Activated T-helper 2 cell treated with anti-CD3 and anti-CD28 coated beads, Interferon-gamma antibody, Interleukin-2, Interleukin-4, amounts not matched to agents 10 μg/mL and 5 μg/mL and 100 μg/mL, durations not matched to agents 14 hours and 24 hours and 36 hours (primary cell): Measurements from ENCODE around the gene CTSD. TPM values are rescaled to one million over a fixed set of nuclear protein-coding genes. Genes with fewer than 3 reads are reported as not detected.

Experiments used
- DNase-seq: peaks from one replicate; pipeline ENCODE4 v3.0.0; 2021; ENCODE audit warnings: low spot score
- H3K27ac Mint-ChIP-seq: one replicate; pipeline ENCODE4 v1.8.0; 2021; ENCODE audit warnings: mixed read lengths
- H3K27me3 Mint-ChIP-seq: one replicate; pipeline ENCODE4 v1.8.0; 2021; ENCODE audit warnings: low read depth, mixed read lengths
- H3K36me3 Mint-ChIP-seq: one replicate; pipeline ENCODE4 v1.8.0; 2021; ENCODE audit warnings: low read depth, mixed read lengths
- H3K4me1 Mint-ChIP-seq: one replicate; pipeline ENCODE4 v1.8.0; 2021; ENCODE audit warnings: low read depth, mixed read lengths
- H3K4me3 Mint-ChIP-seq: one replicate; pipeline ENCODE4 v1.8.0; 2021; ENCODE audit warnings: low read depth, mild to moderate bottlenecking, moderate library complexity, mixed read lengths
- H3K9me3 Mint-ChIP-seq: one replicate; pipeline ENCODE4 v1.8.0; 2021; ENCODE audit warnings: mixed read lengths
- intact Hi-C: fragments of 100-400 bp; cut with micrococcal nuclease; formaldehyde crosslinking; loops from one replicate; pipeline ENCODE4 v1.15.1; 2023
- total RNA-seq: library from RNA; stranded (reverse); gene quantifications from 2 replicates; pipeline ENCODE4 v1.2.3, GENCODE V29; 2022

CTSD gene
- total RNA-seq, 1 donor from 2014 or later, result 73.5 TPM

- intact Hi-C loops, result no loop called here
- no peak for DNase-seq
- Mint-ChIP-seq H3K9me3 (peaks cover 9% of the 10 kb centered on the region), H3K4me1 (no peaks in the 10 kb centered on the region), H3K4me3 (no peak overlapping the region), H3K27me3 (peaks cover 18% of the 10 kb centered on the region), H3K27ac (no peak overlapping the region), H3K36me3 (no peaks in the 10 kb centered on the region)
Observed at GRCh38 chr11:1746511-1746931, 17.2 kb downstream of the CTSD start.

- intact Hi-C loops, result no loop called here
- H3K36me3 Mint-ChIP-seq, result no peaks in the 10 kb centered on the region
- no peak for DNase-seq
- H3K27ac Mint-ChIP-seq, result no peak overlapping the region
- no peak overlapping the region for H3K4me3 Mint-ChIP-seq
- H3K9me3 Mint-ChIP-seq, result peaks cover 9% of the 10 kb centered on the region
- H3K4me1 Mint-ChIP-seq, result no peaks in the 10 kb centered on the region
- H3K27me3 Mint-ChIP-seq, result peaks cover 18% of the 10 kb centered on the region
Observed at GRCh38 chr11:1745701-1746320, 17.9 kb downstream of the CTSD start.

DNA sequence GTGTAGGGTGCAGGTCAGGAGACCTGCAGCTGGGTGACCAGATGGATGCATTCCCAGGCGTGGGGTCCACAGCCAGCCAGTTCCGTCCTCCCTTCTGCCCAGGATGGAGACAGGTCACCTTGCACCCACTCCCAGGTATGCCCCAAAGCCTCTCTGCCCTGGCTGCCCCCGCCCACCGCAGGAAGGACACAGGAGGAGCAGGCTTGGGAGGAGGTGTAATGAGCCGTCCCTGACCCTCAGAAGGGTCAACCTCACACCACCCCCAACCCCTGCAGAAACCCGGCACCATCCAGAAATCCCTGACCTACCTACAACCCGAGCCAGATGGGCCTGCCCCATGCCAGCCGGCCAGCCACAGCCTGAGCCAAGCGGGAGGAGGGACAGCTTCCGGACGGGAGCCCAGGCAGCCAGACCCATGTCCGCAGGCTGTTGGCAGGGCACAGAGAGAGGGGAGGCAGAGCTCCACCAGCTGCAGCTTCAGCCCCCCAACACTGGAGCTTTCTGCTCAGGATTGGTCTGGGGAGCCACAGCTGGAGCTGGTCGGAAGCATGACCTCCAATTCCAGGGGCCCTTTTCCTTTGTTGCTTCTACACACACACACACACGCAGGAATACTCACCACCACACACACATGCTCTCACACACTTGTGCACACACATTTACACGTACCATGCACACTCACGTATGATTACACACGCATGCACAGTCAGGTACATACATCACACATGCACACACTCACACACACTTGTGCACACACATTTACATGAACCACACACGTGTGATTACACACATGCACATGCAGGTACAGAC lies 18.6 kb downstream of the CTSD start:
- Mint-ChIP-seq H3K36me3 (no peaks in the 10 kb centered on the region), H3K27me3 (peaks cover 13% of the 10 kb centered on the region), H3K27ac (no peak overlapping the region), H3K4me3 (no peak overlapping the region), H3K9me3 (peaks cover 9% of the 10 kb centered on the region), H3K4me1 (no peaks in the 10 kb centered on the region)
- no peak for DNase-seq
- intact Hi-C loops, result no loop called here

GRCh38 chr11:1744137-1744886 lies 19.4 kb downstream of the CTSD start:
- Mint-ChIP-seq H3K4me1 (no peaks in the 10 kb centered on the region), H3K27me3 (peaks cover 9% of the 10 kb centered on the region), H3K27ac (no peak overlapping the region), H3K36me3 (no peaks in the 10 kb centered on the region), H3K4me3 (no peak overlapping the region), H3K9me3 (peaks cover 9% of the 10 kb centered on the region)
- intact Hi-C loops, result no loop called here
- DNase-seq, result no peak

DNA sequence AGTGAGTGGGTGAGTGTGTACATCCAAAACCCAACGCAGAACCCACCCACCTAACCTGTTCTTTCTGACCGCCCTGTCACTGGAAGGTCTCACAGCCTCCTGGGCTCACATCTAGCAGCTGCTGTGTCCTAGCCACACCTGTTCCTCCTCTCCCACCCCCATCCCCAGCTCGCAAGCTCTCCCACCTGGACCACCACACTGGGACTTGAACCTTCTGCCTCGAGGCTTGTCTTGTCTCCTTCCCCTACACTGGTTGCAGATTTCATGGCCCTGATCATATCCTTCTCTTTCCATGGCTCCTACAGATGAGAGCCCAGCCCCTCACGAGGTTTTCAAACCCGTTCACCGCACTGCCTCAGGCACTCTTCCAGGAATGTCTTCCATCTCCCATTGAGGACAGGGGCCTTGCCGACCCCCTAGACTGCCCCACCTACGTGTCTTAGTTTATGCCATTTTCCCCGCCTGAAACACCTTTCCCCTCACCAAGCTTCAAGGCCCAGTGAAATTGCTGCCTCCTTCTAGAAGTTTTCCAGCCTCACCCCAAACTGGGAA lies 20.1 kb downstream of the CTSD start:
- intact Hi-C loops, result no loop called here
- H3K36me3 Mint-ChIP-seq, result no peaks in the 10 kb centered on the region
- H3K4me3 Mint-ChIP-seq, result no peak overlapping the region
- peaks cover 12% of the 10 kb centered on the region for H3K27me3 Mint-ChIP-seq
- no peaks in the 10 kb centered on the region for H3K4me1 Mint-ChIP-seq
- no peak overlapping the region for H3K27ac Mint-ChIP-seq
- H3K9me3 Mint-ChIP-seq, result peaks cover 9% of the 10 kb centered on the region
- no peak for DNase-seq

GRCh38 chr11:1742869-1743584 lies 20.7 kb downstream of the CTSD start:
- Mint-ChIP-seq H3K4me3 (no peak overlapping the region), H3K36me3 (no peaks in the 10 kb centered on the region), H3K4me1 (no peaks in the 10 kb centered on the region), H3K27ac (no peak overlapping the region), H3K9me3 (peaks cover 10% of the 10 kb centered on the region), H3K27me3 (peaks cover 12% of the 10 kb centered on the region)
- intact Hi-C loops, result no loop called here
- DNase-seq, result no peak

- Mint-ChIP-seq H3K4me3 (no peak overlapping the region), H3K27ac (no peak overlapping the region), H3K9me3 (peaks cover 14% of the 10 kb centered on the region), H3K4me1 (no peaks in the 10 kb centered on the region), H3K36me3 (no peaks in the 10 kb centered on the region), H3K27me3 (peaks cover 10% of the 10 kb centered on the region)
- intact Hi-C loops, result no loop called here
- no peak for DNase-seq
Observed at GRCh38 chr11:1742371-1742770, 21.4 kb downstream of the CTSD start.

DNA sequence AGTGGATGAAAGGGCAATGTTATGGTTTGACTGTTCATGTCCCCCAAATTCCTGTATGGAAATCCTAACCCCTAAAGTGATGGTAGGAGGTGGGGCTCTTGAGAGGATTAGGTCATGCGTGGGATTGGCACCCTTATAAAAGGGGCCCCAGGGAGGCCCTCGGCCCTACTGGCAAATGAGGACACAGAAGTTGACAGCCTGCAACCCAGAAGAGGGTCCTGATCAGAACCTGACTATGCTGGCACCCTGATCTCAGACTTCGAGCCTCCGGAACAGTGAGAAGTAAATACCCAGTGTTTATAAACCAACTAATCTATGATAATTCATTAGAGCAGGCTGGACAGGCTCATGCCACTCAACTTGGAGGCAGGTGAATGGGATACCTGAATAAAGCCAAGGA lies 22.0 kb downstream of the CTSD start:
- H3K4me3 Mint-ChIP-seq, result no peak overlapping the region
- intact Hi-C loops, result no loop called here
- H3K27ac Mint-ChIP-seq, result no peak overlapping the region
- peaks cover 10% of the 10 kb centered on the region for H3K27me3 Mint-ChIP-seq
- no peaks in the 10 kb centered on the region for H3K36me3 Mint-ChIP-seq
- DNase-seq, result no peak
- peaks cover 16% of the 10 kb centered on the region for H3K9me3 Mint-ChIP-seq
- H3K4me1 Mint-ChIP-seq, result no peaks in the 10 kb centered on the region

DNA sequence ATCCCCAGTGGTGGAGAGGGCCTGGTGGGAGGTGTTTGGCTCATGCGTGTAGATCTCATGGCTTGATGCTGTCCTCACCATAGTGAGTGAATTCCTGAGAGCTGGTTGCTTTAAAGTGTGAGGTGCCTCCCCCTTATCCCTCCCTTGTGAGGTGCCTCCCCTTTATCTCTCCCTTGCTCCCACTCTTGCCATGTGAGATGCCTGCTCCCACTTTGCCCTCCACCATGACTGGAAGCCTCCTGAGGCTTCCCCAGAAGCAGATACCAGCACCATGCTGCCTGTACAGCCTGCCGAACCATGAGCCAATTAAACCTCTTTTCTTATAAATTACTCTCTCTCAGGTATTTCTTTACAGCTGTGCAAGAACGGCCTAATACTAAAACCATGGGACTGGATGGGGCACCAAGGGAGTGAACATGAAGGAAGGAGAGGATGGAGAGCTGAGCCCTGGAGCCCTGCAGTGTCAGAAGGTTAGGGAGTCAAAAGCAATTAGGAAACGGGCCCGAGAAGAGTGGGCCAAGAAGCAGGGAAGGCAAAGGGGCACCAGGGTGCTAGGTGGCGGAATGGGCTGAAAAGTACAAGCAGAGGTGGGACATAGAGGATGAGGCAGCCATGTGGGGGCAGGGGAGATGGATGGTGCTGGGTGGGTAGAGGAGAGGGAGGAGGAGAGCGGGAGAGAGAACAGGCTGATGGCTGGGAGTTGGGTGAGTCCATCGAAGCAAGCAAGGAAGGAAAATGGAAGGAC lies 22.8 kb downstream of the CTSD start:
- Mint-ChIP-seq H3K27ac (no peak overlapping the region), H3K4me1 (no peaks in the 10 kb centered on the region), H3K36me3 (peaks cover 3% of the 10 kb centered on the region), H3K9me3 (peaks cover 21% of the 10 kb centered on the region), H3K27me3 (peaks cover 16% of the 10 kb centered on the region), H3K4me3 (no peak overlapping the region)
- intact Hi-C loops, result no loop called here
- DNase-seq, result no peak

DNA sequence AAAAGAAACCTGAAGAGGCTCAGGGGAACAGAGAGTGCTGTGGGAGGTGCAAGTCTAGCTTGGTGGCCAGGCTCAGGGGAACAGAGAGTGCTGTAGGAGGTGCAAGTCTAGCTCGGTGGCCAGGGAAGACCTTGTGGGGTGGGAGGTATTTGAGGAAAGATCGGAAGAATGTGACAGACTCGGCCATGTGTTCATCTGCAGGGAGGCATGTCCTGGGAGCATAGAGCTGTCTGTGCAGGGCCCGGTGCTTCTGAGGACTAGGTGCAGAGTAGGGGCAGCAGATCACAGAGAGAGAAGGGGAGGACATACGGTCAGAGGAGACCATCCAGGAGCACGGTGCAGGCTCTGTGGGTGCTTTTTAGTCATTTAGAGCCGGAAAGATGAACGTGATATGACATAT lies 24.2 kb downstream of the CTSD start:
- intact Hi-C loops, result no loop called here
- DNase-seq, result no peak
- Mint-ChIP-seq H3K4me3 (no peak overlapping the region), H3K36me3 (peaks cover 3% of the 10 kb centered on the region), H3K27ac (no peak overlapping the region), H3K9me3 (peaks cover 22% of the 10 kb centered on the region), H3K4me1 (no peaks in the 10 kb centered on the region), H3K27me3 (peaks cover 16% of the 10 kb centered on the region)

- Mint-ChIP-seq H3K4me3 (no peak overlapping the region), H3K27me3 (peaks cover 16% of the 10 kb centered on the region), H3K36me3 (peaks cover 3% of the 10 kb centered on the region), H3K27ac (no peak overlapping the region), H3K9me3 (peaks cover 22% of the 10 kb centered on the region), H3K4me1 (peaks cover 3% of the 10 kb centered on the region)
- DNase-seq, result no peak
- intact Hi-C loops, result no loop called here
Observed at GRCh38 chr11:1738380-1738779, 25.3 kb downstream of the CTSD start.
